Measurements from ENCODE around the gene MTMR12. TPM values are rescaled to one million over a fixed set of nuclear protein-coding genes. Genes with fewer than 3 reads are reported as not detected.

Gene MTMR12
- total RNA-seq, 2 donors from 2014 or later: 45.1 to 58.0 TPM

Other genes with a start within 250 kb of the MTMR12 start
- gene GOLPH3, start 138.6 kb downstream of the MTMR12 start, total RNA-seq: 10 to 100 TPM; 74.4 to 89.3 TPM
- 10 to 100 TPM; 65.2 to 80.4 TPM for gene ZFR, start 131.8 kb upstream of the MTMR12 start, total RNA-seq